Activated CD8-positive, alpha-beta T cell treated with anti-CD3 and anti-CD28 coated beads for 36 hours (primary cell): ENCODE results near the gene RETN. TPM values are rescaled to one million over a fixed set of nuclear protein-coding genes. Genes with fewer than 3 reads are reported as not detected.

Experiments used
- ATAC-seq: fragments of 200-7000 bp; cut with Tn5 transposase; one replicate; pipeline ENCODE4 v1.10.0; 2021; ENCODE audit warnings: mild to moderate bottlenecking, moderate library complexity
- CTCF ChIA-PET: fragments of 350-600 bp; sonication (Branson Sonifier 250); formaldehyde crosslinking; loops from one replicate; lab custom pipeline; 2021; ENCODE audit warnings: antibody characterized with exemption; lab: Charles Lee
- POLR2A ChIA-PET: fragments of 350-600 bp; sonication (Branson Sonifier 250); formaldehyde crosslinking; loops from one replicate; lab custom pipeline; 2021; ENCODE audit warnings: antibody characterized with exemption; lab: Charles Lee
- DNase-seq: peaks from one replicate; pipeline ENCODE4 v3.0.0-alpha.2; 2020
- H3K27ac Mint-ChIP-seq: one replicate; pipeline ENCODE4 v1.8.0; 2021; ENCODE audit warnings: mild to moderate bottlenecking, mixed read lengths
- H3K27me3 Mint-ChIP-seq: one replicate; pipeline ENCODE4 v1.8.0; 2021; ENCODE audit warnings: mixed read lengths
- H3K36me3 Mint-ChIP-seq: one replicate; pipeline ENCODE4 v1.8.0; 2021; ENCODE audit warnings: low read depth, mixed read lengths
- H3K4me1 Mint-ChIP-seq: one replicate; pipeline ENCODE4 v1.8.0; 2021; ENCODE audit warnings: low read depth, mixed read lengths
- H3K4me3 Mint-ChIP-seq: one replicate; pipeline ENCODE4 v1.8.0; 2021; ENCODE audit warnings: mild to moderate bottlenecking, moderate library complexity, mixed read lengths
- H3K9me3 Mint-ChIP-seq: one replicate; pipeline ENCODE4 v1.8.0; 2021; ENCODE audit warnings: mixed read lengths
- intact Hi-C: fragments of 100-400 bp; cut with micrococcal nuclease; formaldehyde crosslinking; loops from one replicate; pipeline ENCODE4 v1.10.0; 2022
- total RNA-seq, 2 experiments: library from RNA; stranded (reverse); gene quantifications; one replicate each; pipeline ENCODE4 v1.2.3, GENCODE V29; 2021
- TF ChIP-seq, protein P1 (sequence below): fragments of 200-600 bp; IDR thresholded peaks from one replicate; pipeline ENCODE4 v1.8.0; 2022; ENCODE audit warnings: antibody characterized with exemption, mild to moderate bottlenecking

The RETN gene
- total RNA-seq, 2 experiments from 2014 or later, result not detected

DNA sequence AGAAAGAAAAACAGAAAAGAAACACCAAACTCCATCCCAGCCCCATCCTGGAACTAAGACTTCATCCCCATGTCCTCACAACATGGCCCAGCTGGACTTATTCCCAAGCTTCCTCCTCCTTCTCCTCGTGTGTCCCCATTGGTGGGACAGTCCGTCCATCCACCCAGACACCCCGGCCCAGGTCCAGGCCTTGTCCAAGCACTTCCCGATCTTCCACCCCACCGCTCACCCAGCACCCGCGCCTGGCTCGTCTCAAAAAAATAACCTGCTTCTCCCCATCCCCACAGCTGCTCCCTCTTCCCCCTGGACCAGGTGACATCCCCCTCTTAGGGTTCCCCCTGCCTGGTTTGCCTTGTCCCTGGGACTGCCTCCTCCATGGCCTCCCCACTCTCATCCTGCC lies 34.5 kb downstream of the RETN start:
- Mint-ChIP-seq H3K27me3 (peaks cover 2% of the 10 kb centered on the region), H3K36me3 (peaks cover 1% of the 10 kb centered on the region), H3K4me1 (peaks cover 53% of the 10 kb centered on the region), H3K27ac (no peak overlapping the region), H3K4me3 (no peak overlapping the region), H3K9me3 (no peaks in the 10 kb centered on the region)
- TF ChIP-seq, protein P1, sequence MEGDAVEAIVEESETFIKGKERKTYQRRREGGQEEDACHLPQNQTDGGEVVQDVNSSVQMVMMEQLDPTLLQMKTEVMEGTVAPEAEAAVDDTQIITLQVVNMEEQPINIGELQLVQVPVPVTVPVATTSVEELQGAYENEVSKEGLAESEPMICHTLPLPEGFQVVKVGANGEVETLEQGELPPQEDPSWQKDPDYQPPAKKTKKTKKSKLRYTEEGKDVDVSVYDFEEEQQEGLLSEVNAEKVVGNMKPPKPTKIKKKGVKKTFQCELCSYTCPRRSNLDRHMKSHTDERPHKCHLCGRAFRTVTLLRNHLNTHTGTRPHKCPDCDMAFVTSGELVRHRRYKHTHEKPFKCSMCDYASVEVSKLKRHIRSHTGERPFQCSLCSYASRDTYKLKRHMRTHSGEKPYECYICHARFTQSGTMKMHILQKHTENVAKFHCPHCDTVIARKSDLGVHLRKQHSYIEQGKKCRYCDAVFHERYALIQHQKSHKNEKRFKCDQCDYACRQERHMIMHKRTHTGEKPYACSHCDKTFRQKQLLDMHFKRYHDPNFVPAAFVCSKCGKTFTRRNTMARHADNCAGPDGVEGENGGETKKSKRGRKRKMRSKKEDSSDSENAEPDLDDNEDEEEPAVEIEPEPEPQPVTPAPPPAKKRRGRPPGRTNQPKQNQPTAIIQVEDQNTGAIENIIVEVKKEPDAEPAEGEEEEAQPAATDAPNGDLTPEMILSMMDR, result no peak
- ChIA-PET CTCF (interaction anchor here (1.5 kb wide), 1 partner anchor 22 kb away, joined by 6 read pairs; the partner anchor contains the start of gene TRAPPC5), POLR2A (no interaction called here)
- ATAC-seq, result no peak
- no peak for DNase-seq
- intact Hi-C loops, result loop anchor here (10.0 kb wide), 1 partner anchor 71 kb away; no protein-coding TSS in a partner anchor

DNA sequence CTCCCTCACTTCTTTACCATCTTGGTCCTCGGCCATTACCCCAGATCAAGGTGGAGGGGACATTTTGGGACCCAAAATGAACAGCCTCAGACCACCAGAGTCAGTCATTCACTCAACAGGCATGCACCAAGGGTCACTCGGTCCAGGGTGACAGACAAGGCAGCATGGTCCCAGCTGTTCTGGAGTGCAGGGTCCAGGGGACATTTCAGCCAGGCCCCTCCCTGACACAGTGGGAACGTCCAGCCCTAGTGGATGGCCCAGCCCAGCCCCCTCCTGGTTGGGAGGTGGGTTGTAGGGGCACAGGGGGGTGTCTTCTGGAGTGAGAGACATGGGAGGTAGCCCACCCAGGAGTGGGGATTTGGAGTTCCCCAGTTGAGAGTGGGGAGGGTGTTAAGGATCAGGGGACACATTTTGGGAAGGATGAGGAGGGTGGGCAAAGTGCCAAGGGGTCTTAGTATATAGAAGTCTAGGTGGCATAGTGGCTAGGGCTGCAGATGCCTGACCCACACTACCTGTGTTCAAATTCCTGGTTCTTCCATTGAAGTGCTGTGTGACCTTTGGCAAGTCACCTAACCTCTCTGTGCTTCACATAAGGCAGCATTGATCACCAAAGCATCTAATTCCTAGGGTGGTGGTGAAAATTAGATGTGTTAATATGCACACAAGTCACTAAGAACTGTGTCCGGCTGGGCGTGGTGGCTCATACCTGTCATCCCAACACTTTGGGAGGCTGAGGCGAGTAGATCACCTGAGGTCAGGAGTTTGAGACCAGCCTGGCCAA lies 35.6 kb downstream of the RETN start:
- POLR2A ChIA-PET, result interaction anchor here (1.3 kb wide), 1 partner anchor 63 kb away, joined by 3 read pairs; no protein-coding TSS in a partner anchor
- no peak overlapping the region for H3K4me3 Mint-ChIP-seq
- no peaks in the 10 kb centered on the region for H3K27me3 Mint-ChIP-seq
- H3K36me3 Mint-ChIP-seq, result peaks cover 1% of the 10 kb centered on the region
- peaks cover 47% of the 10 kb centered on the region for H3K4me1 Mint-ChIP-seq
- CTCF ChIA-PET, result no interaction called here
- intact Hi-C loops, result loop anchor here (10.0 kb wide), 1 partner anchor 70 kb away; no protein-coding TSS in a partner anchor
- DNase-seq (no peak), ATAC-seq (no peak)
- TF ChIP-seq, protein P1, result no peak
- H3K27ac Mint-ChIP-seq, result no peak overlapping the region
- no peaks in the 10 kb centered on the region for H3K9me3 Mint-ChIP-seq

DNA sequence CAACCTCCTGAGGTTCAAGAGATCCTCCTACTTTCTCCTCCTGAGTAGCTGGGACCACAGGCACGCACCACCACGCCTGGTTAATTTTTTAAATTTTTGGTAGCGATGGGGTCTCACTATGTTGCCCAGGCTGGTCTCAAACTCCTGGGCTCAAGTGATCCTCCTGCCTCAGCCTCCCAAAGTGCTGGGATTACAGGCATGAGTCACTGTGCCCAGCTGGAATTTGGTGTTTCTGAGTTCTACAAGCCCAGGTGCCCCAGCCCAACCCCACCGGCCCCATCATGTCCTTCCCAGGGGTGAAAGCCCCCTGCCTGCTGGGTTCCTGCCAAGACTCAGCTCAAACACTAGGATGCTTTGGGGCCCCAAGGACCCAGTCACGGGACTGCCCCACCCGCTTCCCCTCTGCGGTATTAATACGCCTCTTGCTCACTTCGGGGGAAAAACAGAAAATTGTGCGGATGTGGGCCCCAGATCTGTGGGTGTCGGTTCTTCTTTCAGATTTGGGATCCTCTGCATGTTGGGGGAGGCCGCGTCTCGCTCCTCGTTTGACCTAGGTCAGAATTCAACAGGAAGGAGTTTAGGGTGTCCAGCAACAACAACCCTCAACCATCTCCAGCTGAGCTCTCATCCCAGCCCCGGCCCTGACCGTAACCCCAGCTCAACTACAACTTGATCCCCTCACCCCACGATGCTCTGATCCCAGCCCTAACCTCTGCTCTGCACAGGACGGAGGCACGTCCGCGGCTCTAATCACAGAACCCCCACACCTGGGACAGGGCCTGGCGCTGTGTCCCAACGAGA lies 36.7 kb downstream of the RETN start:
- H3K4me3 Mint-ChIP-seq, result peak overlapping the region; percentile 57
- peak; percentile 93 for ATAC-seq

DNA sequence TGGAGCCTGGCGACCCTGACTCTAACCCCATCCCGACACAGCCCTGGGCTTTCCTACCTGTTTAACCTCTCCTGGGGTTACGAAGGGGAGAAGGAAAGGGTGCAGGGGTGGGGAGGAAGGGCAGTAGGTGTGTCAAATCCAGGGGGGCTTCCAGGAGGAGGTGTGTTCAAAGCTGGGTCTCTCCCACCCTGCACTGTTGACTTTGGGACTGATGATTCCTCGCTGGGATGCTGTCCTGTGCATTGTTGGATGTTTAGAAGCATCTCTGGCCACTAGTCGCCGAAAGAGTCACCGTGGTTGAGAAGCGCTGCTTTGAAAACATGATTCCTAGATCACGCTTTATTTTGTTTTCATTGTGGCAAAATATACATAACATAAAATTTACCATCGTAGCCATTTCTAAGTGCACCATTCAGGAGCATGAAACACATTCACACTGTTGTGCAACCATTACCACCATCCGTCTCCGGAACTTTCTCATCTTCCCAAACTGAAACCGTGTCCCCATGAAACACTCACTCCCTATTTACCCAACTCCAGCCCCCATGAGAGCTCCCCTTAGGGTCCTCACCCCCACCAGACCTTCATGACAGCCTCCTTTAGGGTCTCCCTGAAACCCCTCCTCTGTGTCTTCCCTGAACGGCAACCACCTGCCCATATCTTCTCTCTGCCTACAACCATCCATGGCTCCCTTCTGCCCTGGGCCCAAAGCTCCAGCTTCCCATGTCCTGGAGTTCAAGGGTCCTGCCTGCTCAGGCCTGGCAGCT lies 37.5 kb downstream of the RETN start:
- peak overlapping the region; percentile 87 for H3K27ac Mint-ChIP-seq
- ATAC-seq, result no peak
- intact Hi-C loops, result loop anchor here (10.0 kb wide), 1 partner anchor 68 kb away; no protein-coding TSS in a partner anchor
- peaks cover 39% of the 10 kb centered on the region for H3K4me1 Mint-ChIP-seq
- ChIA-PET CTCF (interaction anchor here (1.8 to 2.3 kb wide), 2 partner anchors 26 to 41 kb away, joined by 3 to 15 read pairs; partner anchors contain the start of gene TRAPPC5), POLR2A (interaction anchor here (1.3 kb wide), 1 partner anchor 61 kb away, joined by 3 read pairs; no protein-coding TSS in a partner anchor)
- peak overlapping the region; percentile 57 for H3K4me3 Mint-ChIP-seq
- peaks cover 1% of the 10 kb centered on the region for H3K36me3 Mint-ChIP-seq
- TF ChIP-seq, protein P1, result no peak
- H3K9me3 Mint-ChIP-seq, result no peaks in the 10 kb centered on the region
- H3K27me3 Mint-ChIP-seq, result no peaks in the 10 kb centered on the region
- DNase-seq, result no peak

More for the DNA sequence above, 36.7 kb downstream of the RETN start:
- intact Hi-C loops, result loop anchor here (10.0 kb wide), 1 partner anchor 69 kb away; no protein-coding TSS in a partner anchor
- no peaks in the 10 kb centered on the region for H3K27me3 Mint-ChIP-seq
- no peaks in the 10 kb centered on the region for H3K9me3 Mint-ChIP-seq
- H3K4me1 Mint-ChIP-seq, result peaks cover 39% of the 10 kb centered on the region
- CTCF ChIA-PET, result interaction anchor here (1.8 to 2.3 kb wide), 2 partner anchors 25 to 42 kb away, joined by 3 to 15 read pairs; partner anchors contain the start of gene TRAPPC5
- TF ChIP-seq, protein P1, result no peak
- peaks cover 1% of the 10 kb centered on the region for H3K36me3 Mint-ChIP-seq
- peak; percentile 94 for DNase-seq
- POLR2A ChIA-PET, result interaction anchor here (1.3 kb wide), 1 partner anchor 62 kb away, joined by 3 read pairs; no protein-coding TSS in a partner anchor
- peak overlapping the region; percentile 87 for H3K27ac Mint-ChIP-seq
